Epithelial cell of proximal tubule (primary cell): ENCODE measurements around the gene MAZ. TPM values are rescaled to one million over a fixed set of nuclear protein-coding genes. Genes with fewer than 3 reads are reported as not detected.
A peak's percentile ranks its signal among the peaks of the same experiment; 100 is the strongest.
"Not testable (repeated sequence)": the region's sequence is repeated elsewhere in the genome, so short reads cannot be mapped to it uniquely, and the experiment has no call there.

Experiments used
- DNase-seq: peaks from one replicate; pipeline ENCODE4 v3.0.0-alpha.2; 2011; ENCODE audit warnings: low read depth
- H3K4me3 ChIP-seq: 2 replicates; pipeline ENCODE4 v1.5.1; 2011; ENCODE audit warnings: low read depth, mild to moderate bottlenecking, low read length
- CTCF ChIP-seq: conservative IDR thresholded peaks from 2 replicates; pipeline ENCODE4 v1.5.1; 2012; ENCODE audit warnings: low read depth, mild to moderate bottlenecking, low read length
- total RNA-seq: library from RNA; depleted of rRNA; stranded (reverse); fragments of >200 nt; gene quantifications from 2 replicates; pipeline ENCODE4 v1.2.3, GENCODE V29; 2015

Gene MAZ
- total RNA-seq, 1 donor from 2014 or later, result 174 TPM

GRCh38 chr16:29824589-29825144 lies 18.3 kb downstream of the MAZ start:
- H3K4me3 ChIP-seq, result peak overlapping the region; percentile 32
- DNase-seq, result no peak
- no peak for TF ChIP-seq CTCF

- TF ChIP-seq CTCF, result no peak
- peak overlapping the region; percentile 32 for H3K4me3 ChIP-seq
- no peak for DNase-seq
Observed at GRCh38 chr16:29825145-29826044, 19.1 kb downstream of the MAZ start.

GRCh38 chr16:29826342-29826695 lies 20.0 kb downstream of the MAZ start:
- no peak overlapping the region for H3K4me3 ChIP-seq
- TF ChIP-seq CTCF, result no peak
- DNase-seq, result no peak

- no peak for TF ChIP-seq CTCF
- no peak overlapping the region for H3K4me3 ChIP-seq
- no peak for DNase-seq
Observed at GRCh38 chr16:29830774-29831173, 24.4 kb downstream of the MAZ start.

GRCh38 chr16:29831490-29831889 lies 25.2 kb downstream of the MAZ start:
- no peak for DNase-seq
- H3K4me3 ChIP-seq, result no peak overlapping the region
- no peak for TF ChIP-seq CTCF

GRCh38 chr16:29833219-29833618 lies 26.9 kb downstream of the MAZ start:
- DNase-seq, H3K4me3 ChIP-seq: not testable (repeated sequence)

- H3K4me3 ChIP-seq, result no peak overlapping the region
- no peak for DNase-seq
- TF ChIP-seq CTCF, result no peak
Observed at GRCh38 chr16:29834079-29834478, 27.8 kb downstream of the MAZ start.
